ENCODE results near the gene PCSK6. TPM values are rescaled to one million over a fixed set of nuclear protein-coding genes. Genes with fewer than 3 reads are reported as not detected.

PCSK6 gene
- total and polyA plus RNA-seq, 9 donors: 3.8 to 26.0 (median 13.0) TPM

DNA sequence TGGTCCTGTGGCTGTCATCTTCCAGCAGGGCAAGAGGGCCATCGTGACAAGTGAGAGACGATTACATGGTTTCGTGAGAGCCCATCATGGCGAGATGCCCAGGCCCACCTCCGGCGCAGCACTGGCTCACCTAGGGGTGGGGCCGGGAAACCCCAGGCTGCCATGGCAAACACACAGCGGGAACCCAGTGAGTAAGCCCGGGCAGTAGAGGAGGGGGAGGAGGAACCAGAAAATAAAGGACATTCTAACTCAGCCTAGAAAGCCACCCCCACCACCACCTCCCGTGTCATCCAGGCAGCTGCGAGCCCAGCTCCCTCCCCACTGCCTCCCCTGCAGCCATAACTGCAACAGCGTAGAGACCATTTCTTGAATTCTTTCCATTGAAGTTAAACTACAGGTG lies 52.3 kb downstream of the PCSK6 start:
- Histone ChIP-seq H3K27me3 (no peaks in the 10 kb centered on the region), H3K9me3 (no peaks in the 10 kb centered on the region), H3K4me1 (ENCODE audit: insufficient read depth) (peaks cover 14% of the 10 kb centered on the region), H3K36me3 (no peaks in the 10 kb centered on the region), H3K27ac (no peak overlapping the region), H3K4me3 (no peak overlapping the region)
- intact Hi-C loops (cut with DNase I): no loop called here
- WGBS, 3 donors: 87 to 93% (median 88%) methylated on average over 12 of the region's 12 CpGs
- no peak for DNase-seq
- no peak for TF ChIP-seq POLR2A (IDR thresholded peaks at IDR 0.05)
- TF ChIP-seq, protein P1, sequence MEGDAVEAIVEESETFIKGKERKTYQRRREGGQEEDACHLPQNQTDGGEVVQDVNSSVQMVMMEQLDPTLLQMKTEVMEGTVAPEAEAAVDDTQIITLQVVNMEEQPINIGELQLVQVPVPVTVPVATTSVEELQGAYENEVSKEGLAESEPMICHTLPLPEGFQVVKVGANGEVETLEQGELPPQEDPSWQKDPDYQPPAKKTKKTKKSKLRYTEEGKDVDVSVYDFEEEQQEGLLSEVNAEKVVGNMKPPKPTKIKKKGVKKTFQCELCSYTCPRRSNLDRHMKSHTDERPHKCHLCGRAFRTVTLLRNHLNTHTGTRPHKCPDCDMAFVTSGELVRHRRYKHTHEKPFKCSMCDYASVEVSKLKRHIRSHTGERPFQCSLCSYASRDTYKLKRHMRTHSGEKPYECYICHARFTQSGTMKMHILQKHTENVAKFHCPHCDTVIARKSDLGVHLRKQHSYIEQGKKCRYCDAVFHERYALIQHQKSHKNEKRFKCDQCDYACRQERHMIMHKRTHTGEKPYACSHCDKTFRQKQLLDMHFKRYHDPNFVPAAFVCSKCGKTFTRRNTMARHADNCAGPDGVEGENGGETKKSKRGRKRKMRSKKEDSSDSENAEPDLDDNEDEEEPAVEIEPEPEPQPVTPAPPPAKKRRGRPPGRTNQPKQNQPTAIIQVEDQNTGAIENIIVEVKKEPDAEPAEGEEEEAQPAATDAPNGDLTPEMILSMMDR (IDR thresholded peaks at IDR 0.05): no peak
- TF ChIP-seq EP300 (IDR thresholded peaks at IDR 0.05): no peak

DNA sequence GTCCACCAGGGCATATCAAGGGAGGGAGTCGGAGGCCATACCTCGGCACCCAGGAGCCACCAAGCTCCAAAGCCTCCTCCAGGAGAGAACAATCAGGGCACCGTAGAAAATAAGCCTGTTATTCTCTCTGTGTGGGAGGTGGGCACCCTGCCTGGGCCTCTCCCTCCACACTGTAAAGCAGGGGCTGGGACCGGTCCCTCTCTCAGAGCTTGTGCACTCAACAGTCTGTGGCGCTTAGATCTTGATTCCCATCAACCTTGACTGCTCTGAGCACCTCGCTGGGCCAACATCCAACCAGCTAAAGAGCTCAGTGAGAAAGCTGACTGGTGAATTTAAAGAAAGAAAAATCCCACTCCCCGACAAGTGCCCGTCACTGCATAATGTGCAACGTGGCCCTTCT lies 53.0 kb downstream of the PCSK6 start:
- Histone ChIP-seq H3K9me3 (no peaks in the 10 kb centered on the region), H3K4me1 (ENCODE audit: insufficient read depth) (peaks cover 14% of the 10 kb centered on the region), H3K4me3 (no peak overlapping the region), H3K27me3 (no peaks in the 10 kb centered on the region), H3K27ac (no peak overlapping the region), H3K36me3 (no peaks in the 10 kb centered on the region)
- TF ChIP-seq EP300 (IDR thresholded peaks at IDR 0.05) (no peak), POLR2A (IDR thresholded peaks at IDR 0.05) (no peak)
- TF ChIP-seq, protein P1 (IDR thresholded peaks at IDR 0.05): no peak
- 95 to 96% (median 96%) methylated on average over 9 of the region's 9 CpGs for WGBS, 3 donors
- intact Hi-C loops (cut with DNase I): no loop called here
- no peak for DNase-seq

DNA sequence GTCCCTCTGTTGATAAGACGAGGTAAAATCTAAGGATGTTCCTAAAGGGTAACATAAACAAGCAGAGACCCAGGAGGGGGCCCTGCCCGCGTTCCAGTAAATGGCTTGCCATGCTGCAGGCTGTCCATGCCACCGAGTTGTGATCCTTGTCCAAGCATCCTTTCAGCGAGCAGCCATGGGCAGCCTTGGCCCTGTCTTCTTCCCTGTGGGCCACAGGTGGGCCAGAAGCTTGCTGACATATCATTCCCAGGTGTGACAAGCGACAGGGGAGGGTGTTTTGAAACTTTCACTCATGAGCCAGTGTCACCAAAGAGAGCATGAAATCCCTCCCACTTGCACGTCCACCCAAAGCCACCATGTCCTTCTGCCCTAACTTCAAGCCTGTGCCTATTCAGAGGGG lies 53.7 kb downstream of the PCSK6 start:
- Histone ChIP-seq H3K4me1 (ENCODE audit: insufficient read depth) (peaks cover 14% of the 10 kb centered on the region), H3K27ac (no peak overlapping the region), H3K4me3 (no peak overlapping the region), H3K36me3 (no peaks in the 10 kb centered on the region), H3K9me3 (no peaks in the 10 kb centered on the region), H3K27me3 (no peaks in the 10 kb centered on the region)
- no peak for DNase-seq
- TF ChIP-seq EP300 (IDR thresholded peaks at IDR 0.05): no peak
- no peak for TF ChIP-seq POLR2A (IDR thresholded peaks at IDR 0.05)
- TF ChIP-seq, protein P1 (IDR thresholded peaks at IDR 0.05): no peak
- WGBS, 3 donors: 87 to 94% (median 88%) methylated on average over 7 of the region's 7 CpGs
- intact Hi-C loops (cut with DNase I): no loop called here

DNA sequence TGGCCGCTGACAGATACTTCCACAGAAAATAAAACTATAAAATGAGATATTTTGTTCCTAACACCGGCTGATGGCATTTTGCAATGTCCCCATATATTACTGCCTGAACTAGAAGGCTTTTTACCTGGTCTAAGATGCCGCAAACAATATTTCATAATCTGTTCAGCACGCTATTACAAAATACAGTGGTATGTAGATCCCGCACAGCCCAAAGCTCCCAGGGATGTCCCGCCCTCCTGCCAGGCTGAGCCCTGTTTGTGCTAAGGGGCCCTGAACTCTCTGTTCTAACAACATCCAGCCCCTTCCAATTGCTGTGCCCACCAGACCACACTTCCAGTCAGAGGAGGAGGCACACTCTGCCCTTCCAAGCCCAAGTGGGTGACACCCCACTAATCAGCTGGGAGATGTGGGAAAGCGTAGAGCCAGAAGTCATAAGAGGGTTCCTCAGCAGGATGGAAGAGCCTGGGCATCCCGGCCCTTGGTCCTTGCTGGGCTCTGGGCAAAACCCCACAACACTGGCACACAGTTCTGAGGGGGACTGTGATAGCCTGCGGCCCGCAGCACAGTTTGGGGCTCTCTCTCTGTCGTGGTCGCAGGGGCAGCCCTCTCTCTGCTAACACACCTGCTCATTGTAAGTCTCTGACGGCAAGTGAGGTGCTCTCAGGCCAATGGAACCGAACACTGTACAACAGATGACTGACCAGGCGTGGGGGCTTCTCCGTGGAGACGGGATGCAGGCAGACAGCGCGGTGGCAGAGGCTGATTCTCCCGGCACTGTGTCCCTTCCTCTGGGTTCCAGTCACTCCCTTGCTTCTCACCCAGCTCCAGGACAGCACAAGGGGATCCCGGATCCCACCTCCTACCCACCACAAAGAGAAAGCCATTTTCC lies 55.2 kb downstream of the PCSK6 start:
- Histone ChIP-seq H3K9me3 (no peaks in the 10 kb centered on the region), H3K27me3 (no peaks in the 10 kb centered on the region), H3K27ac (no peak overlapping the region), H3K4me3 (no peak overlapping the region), H3K4me1 (ENCODE audit: insufficient read depth) (peaks cover 13% of the 10 kb centered on the region), H3K36me3 (no peaks in the 10 kb centered on the region)
- WGBS, 3 donors: 92 to 94% (median 93%) methylated on average over 21 of the region's 21 CpGs
- no peak for TF ChIP-seq EP300 (IDR thresholded peaks at IDR 0.05)
- TF ChIP-seq POLR2A (IDR thresholded peaks at IDR 0.05): no peak
- intact Hi-C loops (cut with DNase I): no loop called here
- DNase-seq: no peak

DNA sequence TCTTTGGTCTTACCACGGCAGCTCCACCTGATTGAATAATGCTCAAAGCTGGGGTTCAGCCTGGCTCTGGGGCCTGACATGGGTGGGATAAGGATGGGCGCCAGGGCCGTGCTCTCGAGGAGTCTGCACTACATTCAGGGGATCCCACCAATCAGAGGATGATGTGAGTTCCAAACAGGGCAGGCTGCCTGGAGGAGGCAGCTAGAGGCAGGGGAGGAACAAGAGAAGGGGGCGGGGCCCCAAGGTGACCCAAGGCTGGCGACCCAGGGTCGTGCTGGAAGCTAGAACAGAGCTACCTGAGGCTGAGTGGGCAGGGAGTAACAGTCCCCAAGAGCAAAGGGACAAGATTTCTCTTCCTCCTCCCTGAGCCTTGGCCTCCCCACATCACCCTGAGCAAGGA lies 56.1 kb downstream of the PCSK6 start:
- no peaks in the 10 kb centered on the region for H3K27me3 ChIP-seq
- H3K36me3 ChIP-seq: no peaks in the 10 kb centered on the region
- no peak overlapping the region for H3K4me3 ChIP-seq
- no peak for DNase-seq
- H3K4me1 ChIP-seq (ENCODE audit: insufficient read depth): peaks cover 6% of the 10 kb centered on the region
- no peak overlapping the region for H3K27ac ChIP-seq
- intact Hi-C loops (cut with DNase I): no loop called here
- H3K9me3 ChIP-seq: no peaks in the 10 kb centered on the region
- no peak for TF ChIP-seq POLR2A (IDR thresholded peaks at IDR 0.05)
- TF ChIP-seq EP300 (IDR thresholded peaks at IDR 0.05): no peak
- TF ChIP-seq, protein P1 (IDR thresholded peaks at IDR 0.05): no peak
- WGBS, 3 donors: 78 to 86% (median 84%) methylated on average over 7 of the region's 7 CpGs
